ENCODE measurements around the gene RASSF4.

Gene RASSF4

GRCh38 chr10:44973323-44974081, 13.9 kb downstream of the RASSF4 start:
- DNase-seq (ENCODE audit: low read depth, low spot score), result no peak
- no peak overlapping the region for H3K27ac ChIP-seq

GRCh38 chr10:44974082-44974627, 14.6 kb downstream of the RASSF4 start:
- no peak for DNase-seq (ENCODE audit: low read depth, low spot score)
- no peak overlapping the region for H3K27ac ChIP-seq

- no peak overlapping the region for H3K27ac ChIP-seq
- no peak for DNase-seq (ENCODE audit: low read depth, low spot score)
Measured at GRCh38 chr10:44974628-44975430, 15.2 kb downstream of the RASSF4 start.

- no peak for DNase-seq (ENCODE audit: low read depth, low spot score)
- H3K27ac ChIP-seq, result no peak overlapping the region
Measured at GRCh38 chr10:44975431-44976331, 16.1 kb downstream of the RASSF4 start.

- no peak for DNase-seq (ENCODE audit: low read depth, low spot score)
- H3K27ac ChIP-seq, result no peak overlapping the region
Measured at GRCh38 chr10:44976352-44977198, 17.0 kb downstream of the RASSF4 start.

- no peak for DNase-seq (ENCODE audit: low read depth, low spot score)
- H3K27ac ChIP-seq, result no peak overlapping the region
Measured at GRCh38 chr10:44977287-44978212, 17.9 kb downstream of the RASSF4 start.

GRCh38 chr10:44978213-44978569, 18.6 kb downstream of the RASSF4 start:
- peak overlapping the region; percentile 91 for H3K27ac ChIP-seq
- no peak for DNase-seq (ENCODE audit: low read depth, low spot score)

- DNase-seq (ENCODE audit: low read depth, low spot score), result peak; percentile 78
Measured at GRCh38 chr10:44978570-44979280, 19.1 kb downstream of the RASSF4 start, which contains the start of gene DEPP1. TSS of gene DEPP1 (minus strand) at chr10:44978809. CDS start at chr10:44978030, 779 bp downstream.

GRCh38 chr10:44979281-44980191, 19.9 kb downstream of the RASSF4 start:
- H3K27ac ChIP-seq, result peak overlapping the region; percentile 91
- DNase-seq (ENCODE audit: low read depth, low spot score), result no peak

More at GRCh38 chr10:44978570-44979280, 19.1 kb downstream of the RASSF4 start, which contains the start of gene DEPP1:
- H3K27ac ChIP-seq, result peak within 1 kb of the TSS; percentile 91

GRCh38 chr10:44980309-44981171, 20.9 kb downstream of the RASSF4 start:
- no peak for DNase-seq (ENCODE audit: low read depth, low spot score)
- peak overlapping the region; percentile 91 for H3K27ac ChIP-seq

- peak overlapping the region; percentile 91 for H3K27ac ChIP-seq
- DNase-seq (ENCODE audit: low read depth, low spot score), result peak; percentile 82
Measured at GRCh38 chr10:44981172-44982113, 21.8 kb downstream of the RASSF4 start.

- DNase-seq (ENCODE audit: low read depth, low spot score), result no peak
- peak overlapping the region; percentile 91 for H3K27ac ChIP-seq
Measured at GRCh38 chr10:44982114-44982460, 22.5 kb downstream of the RASSF4 start.

GRCh38 chr10:44982496-44982895, 22.9 kb downstream of the RASSF4 start:
- peak overlapping the region; percentile 91 for H3K27ac ChIP-seq
- no peak for DNase-seq (ENCODE audit: low read depth, low spot score)

- no peak overlapping the region for H3K27ac ChIP-seq
- no peak for DNase-seq (ENCODE audit: low read depth, low spot score)
Measured at GRCh38 chr10:44983066-44983894, 23.7 kb downstream of the RASSF4 start.

Measured in epithelial cell of prostate (primary cell).